HK-2 (cell line): Measurements from ENCODE around the gene CDH8.

ENCODE experiments used
- DNase-seq: peaks from one replicate; pipeline ENCODE4 v3.0.0-alpha.2; 2018; ENCODE audit not compliant: unreplicated experiment

Gene CDH8

DNA sequence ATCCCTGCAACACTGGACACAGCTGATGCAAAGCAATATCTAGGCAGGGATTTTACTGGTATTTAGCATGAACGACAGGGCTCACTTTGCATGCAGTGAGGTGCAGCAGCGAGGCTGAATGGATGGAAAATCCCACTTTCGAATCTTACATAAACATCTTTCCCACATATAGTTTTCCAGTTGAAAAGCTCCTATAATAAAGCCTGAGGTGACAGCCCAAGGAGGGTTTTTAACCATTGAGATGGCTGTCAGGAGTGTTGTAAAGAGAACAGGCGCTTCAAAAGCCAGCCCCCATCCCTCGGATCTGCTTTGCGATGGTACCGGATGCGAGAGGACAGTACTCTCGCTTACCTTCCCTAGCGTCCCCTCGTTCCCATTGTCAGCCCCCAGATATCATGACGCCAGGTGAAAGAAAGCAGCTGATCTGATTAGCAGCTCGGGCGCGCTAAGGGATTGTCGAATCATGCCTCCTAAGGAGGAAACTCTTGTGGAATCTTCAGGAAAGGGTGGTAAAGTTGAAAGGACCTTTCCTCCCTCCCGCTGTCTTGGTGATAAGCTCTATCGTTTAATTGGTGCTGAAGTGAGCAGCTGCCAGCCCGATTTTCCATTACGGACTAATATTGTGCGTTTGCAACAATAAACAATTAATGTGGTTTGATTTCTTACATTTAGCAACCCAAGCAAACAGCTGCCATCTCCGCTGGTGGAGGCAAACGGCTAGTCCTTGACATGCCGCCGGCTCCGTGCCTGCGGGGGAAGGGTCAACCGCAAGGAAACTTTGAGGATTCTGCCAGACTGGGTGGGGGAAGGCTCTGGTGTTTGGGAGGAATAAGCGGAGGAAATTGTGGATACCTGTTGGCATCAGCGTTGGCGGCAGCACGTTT is 1.8 kb downstream of the CDH8 start:
- DNase-seq: no peak

DNA sequence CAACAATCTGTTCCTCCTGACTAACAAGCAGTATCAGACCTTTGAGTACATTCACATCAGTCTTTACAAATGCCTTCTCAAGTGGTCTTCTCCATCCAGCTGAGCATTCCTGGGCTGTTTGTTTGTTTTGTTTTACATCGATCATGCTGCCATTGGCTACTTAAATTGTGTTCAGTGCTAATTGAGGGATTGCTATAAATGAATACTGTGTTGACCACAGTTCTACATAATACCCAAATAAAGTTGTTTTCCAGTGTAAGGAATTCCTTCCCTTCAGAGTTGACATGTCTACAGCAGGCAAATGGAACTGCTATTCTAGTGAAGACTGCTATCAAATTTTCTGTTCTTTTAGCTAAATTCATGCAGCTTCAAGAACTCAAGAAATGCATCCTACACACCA is 3.2 kb downstream of the CDH8 start:
- DNase-seq: no peak

- no peak for DNase-seq
Observed at GRCh38 chr16:62029947-62030346, 6.3 kb downstream of the CDH8 start.

- DNase-seq: no peak
Observed at GRCh38 chr16:62022688-62023087, 13.6 kb downstream of the CDH8 start.

GRCh38 chr16:62021161-62021581 is 15.1 kb downstream of the CDH8 start:
- no peak for DNase-seq

GRCh38 chr16:62020681-62021080 is 15.6 kb downstream of the CDH8 start:
- DNase-seq: no peak

- DNase-seq: no peak
Observed at GRCh38 chr16:62019851-62020250, 16.4 kb downstream of the CDH8 start.

DNA sequence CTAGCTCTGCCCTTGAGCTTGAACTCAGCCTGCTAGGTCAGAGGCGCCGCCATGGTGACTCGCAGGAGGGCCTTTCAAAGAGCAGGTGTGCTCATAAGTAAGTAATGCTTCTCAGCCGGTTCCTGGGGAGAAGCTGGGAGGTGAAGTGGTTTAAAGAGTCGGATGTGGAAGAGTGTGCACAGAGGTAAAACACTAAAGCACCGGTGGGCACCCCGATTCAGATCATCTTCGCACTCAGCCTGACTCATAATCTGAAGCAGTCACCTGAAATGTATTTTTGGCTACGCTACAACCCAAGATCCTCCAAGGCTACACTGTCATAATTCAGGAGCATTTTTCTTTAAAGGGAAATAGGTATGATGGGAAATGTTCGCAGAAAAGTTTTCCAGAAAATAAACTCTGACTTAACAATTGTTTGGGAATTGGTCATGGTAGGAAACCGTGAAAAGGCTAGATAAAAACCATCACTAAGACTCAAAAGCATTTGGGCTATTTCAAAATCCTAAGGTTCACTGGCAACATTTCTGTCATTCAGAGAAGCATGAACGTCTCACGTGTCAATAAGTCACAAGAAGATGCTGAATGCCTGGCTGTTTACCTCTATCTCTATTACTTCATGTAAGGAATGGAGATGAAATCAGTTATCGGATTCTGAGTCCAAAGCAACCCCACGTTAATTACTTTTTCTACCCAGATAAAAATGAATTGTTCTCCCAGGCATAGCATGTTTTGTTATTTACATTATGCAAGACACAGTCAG is 17.8 kb downstream of the CDH8 start:
- no peak for DNase-seq

DNA sequence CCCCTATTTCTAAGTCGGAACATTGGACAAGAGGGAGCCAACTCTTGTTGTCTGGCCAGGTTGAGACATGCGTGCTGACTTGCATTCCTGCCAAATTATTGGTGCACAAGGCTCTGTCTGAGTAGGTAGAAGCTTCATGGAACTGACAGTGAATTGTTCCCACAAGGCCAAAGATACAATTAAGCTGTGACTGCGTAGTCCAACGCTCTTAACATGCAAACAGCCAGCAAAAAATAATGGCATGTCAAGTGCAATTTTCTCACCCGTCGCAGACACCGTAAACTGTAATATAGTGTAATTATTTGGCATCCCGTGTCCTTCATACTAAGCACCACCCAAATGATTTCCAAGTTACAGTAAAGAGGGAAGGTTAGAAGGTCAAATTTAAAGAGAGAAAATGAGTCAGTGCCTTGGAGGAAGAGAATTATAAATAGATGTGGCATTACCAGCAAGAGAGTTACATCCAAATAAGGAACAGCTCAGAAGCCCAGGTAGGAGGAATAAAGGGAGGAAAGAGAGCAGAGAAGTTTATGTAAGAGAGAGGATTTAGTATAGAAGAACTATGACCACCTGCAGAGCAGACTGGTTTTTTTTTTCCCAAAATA is 21.8 kb downstream of the CDH8 start:
- no peak for DNase-seq

- no peak for DNase-seq
Observed at GRCh38 chr16:62010186-62010585, 26.1 kb downstream of the CDH8 start.

DNA sequence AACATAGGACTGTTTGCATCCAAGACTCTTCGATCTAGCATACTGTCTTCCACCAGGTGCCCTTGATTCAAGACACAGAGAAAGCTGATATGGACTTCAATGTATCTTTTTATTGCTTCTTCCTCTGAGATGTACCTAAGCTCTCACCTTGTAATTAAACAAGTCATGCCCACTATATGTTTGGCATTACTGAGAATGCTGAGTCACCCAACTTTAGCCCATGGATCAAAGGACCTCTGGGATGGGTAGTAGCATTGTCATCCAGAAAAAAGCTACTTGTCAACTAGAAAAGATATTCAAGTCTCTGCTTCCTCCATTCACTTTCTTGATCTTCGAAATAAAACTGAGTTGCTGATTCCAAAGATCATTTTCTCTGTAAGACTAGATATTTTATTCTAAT is 37.8 kb downstream of the CDH8 start:
- no peak for DNase-seq

- no peak for DNase-seq
Observed at GRCh38 chr16:61993108-61993507, 43.1 kb downstream of the CDH8 start.

- no peak for DNase-seq
Observed at GRCh38 chr16:61987474-61988012, 48.7 kb downstream of the CDH8 start.

GRCh38 chr16:61969077-61969382 is 67.2 kb downstream of the CDH8 start:
- no peak for DNase-seq

GRCh38 chr16:61968242-61969076 is 67.8 kb downstream of the CDH8 start:
- no peak for DNase-seq

- no peak for DNase-seq
Observed at GRCh38 chr16:61957075-61957855, 79.0 kb downstream of the CDH8 start.

- no peak for DNase-seq
Observed at GRCh38 chr16:61952841-61953240, 83.4 kb downstream of the CDH8 start.

- no peak for DNase-seq
Observed at GRCh38 chr16:61948414-61948813, 87.8 kb downstream of the CDH8 start.

- DNase-seq: no peak
Observed at GRCh38 chr16:61946019-61946418, 90.2 kb downstream of the CDH8 start.

DNA sequence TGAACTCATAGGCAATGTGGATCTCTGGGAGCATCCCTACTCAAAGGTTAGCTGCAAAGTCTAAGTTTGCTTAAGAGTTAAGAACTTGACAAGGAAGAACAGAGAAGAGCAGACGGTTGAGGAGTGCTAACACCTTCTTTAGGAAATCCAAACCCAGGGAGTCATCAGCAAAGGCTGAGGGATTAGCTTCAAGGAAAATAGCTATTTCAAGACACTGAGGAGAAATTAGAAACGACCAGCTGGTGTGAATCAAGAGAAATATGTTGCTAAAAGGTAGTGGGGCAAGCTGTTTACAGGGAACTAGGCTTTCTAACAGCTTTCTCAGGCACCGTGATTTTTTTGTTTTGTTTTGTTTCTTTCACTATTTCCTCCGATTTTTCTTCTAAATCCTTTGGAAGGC is 90.7 kb downstream of the CDH8 start:
- DNase-seq: no peak

DNA sequence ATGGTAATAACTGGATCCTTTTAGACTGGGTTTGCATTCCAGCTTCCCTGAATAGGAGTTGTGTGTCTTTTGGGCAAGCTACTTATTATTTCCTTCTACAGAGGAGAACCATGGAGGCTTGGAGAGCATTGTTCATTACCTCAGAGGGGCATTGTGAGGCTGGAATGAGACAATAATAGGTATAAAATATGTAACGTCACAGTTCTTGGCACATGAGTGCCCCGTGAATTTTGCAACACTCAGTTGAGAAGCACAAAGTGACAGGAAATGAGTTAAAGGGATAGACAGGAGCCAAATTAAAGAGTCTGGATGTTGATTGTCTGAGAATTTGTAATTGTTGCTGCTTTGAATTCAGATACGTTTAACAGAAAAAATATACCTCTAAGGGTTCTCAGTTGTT is 92.2 kb downstream of the CDH8 start:
- DNase-seq: no peak
